ENCODE results near the gene ST6GALNAC3. TPM values are rescaled to one million over a fixed set of nuclear protein-coding genes. Genes with fewer than 3 reads are reported as not detected.

The ST6GALNAC3 gene
- total RNA-seq, 4 donors from 2014 or later = 9.7 to 34.0 (median 14.1) TPM

- no peak for TF ChIP-seq CTCF (IDR thresholded peaks at IDR 0.05)
- no peak for ATAC-seq (ENCODE audit: low FRiP score)
These were observed 144.3 kb downstream of the ST6GALNAC3 start for GRCh38 chr1:76218888-76219287.

GRCh38 chr1:76219366-76219818 lies 144.8 kb downstream of the ST6GALNAC3 start:
- DNase-seq (ENCODE audit: low spot score) (no peak), ATAC-seq (ENCODE audit: low FRiP score) (no peak)
- no peak for TF ChIP-seq CTCF (IDR thresholded peaks at IDR 0.05)

More at GRCh38 chr1:76218888-76219287, 144.3 kb downstream of the ST6GALNAC3 start:
- no peak for DNase-seq (ENCODE audit: low spot score)

- no peak for TF ChIP-seq CTCF (IDR thresholded peaks at IDR 0.05)
- ATAC-seq (ENCODE audit: low FRiP score) = no peak
- no peak for DNase-seq (ENCODE audit: low spot score)
These were observed 150.2 kb downstream of the ST6GALNAC3 start for GRCh38 chr1:76224752-76225151.

GRCh38 chr1:76225526-76225925 lies 151.0 kb downstream of the ST6GALNAC3 start:
- TF ChIP-seq CTCF (IDR thresholded peaks at IDR 0.05) = no peak
- DNase-seq (ENCODE audit: low spot score) = no peak
- ATAC-seq (ENCODE audit: low FRiP score) = no peak

GRCh38 chr1:76227621-76228020 lies 153.1 kb downstream of the ST6GALNAC3 start:
- no peak for ATAC-seq (ENCODE audit: low FRiP score)
- no peak for DNase-seq (ENCODE audit: low spot score)
- TF ChIP-seq CTCF (IDR thresholded peaks at IDR 0.05) = no peak

GRCh38 chr1:76229279-76230005 lies 154.9 kb downstream of the ST6GALNAC3 start:
- DNase-seq (ENCODE audit: low spot score) = no peak
- no peak for TF ChIP-seq CTCF (IDR thresholded peaks at IDR 0.05)
- no peak for ATAC-seq (ENCODE audit: low FRiP score)

GRCh38 chr1:76230842-76231281 lies 156.3 kb downstream of the ST6GALNAC3 start:
- no peak for DNase-seq (ENCODE audit: low spot score)
- ATAC-seq (ENCODE audit: low FRiP score) = no peak
- no peak for TF ChIP-seq CTCF (IDR thresholded peaks at IDR 0.05)

Data from omental fat pad (tissue), 4 donors.